HepG2 (cell line): ENCODE measurements around the gene RPL3. TPM values are rescaled to one million over a fixed set of nuclear protein-coding genes. Genes with fewer than 3 reads are reported as not detected.

Source experiments
- CENPX ChIP-seq: sonication (generic); formaldehyde crosslinking; IDR thresholded peaks from 2 replicates; pipeline ENCODE4 v1.9.0; 2021; ENCODE audit warnings: mild to moderate bottlenecking, missing genetic modification reagents, moderate library complexity
- HOXD1 ChIP-seq: sonication (generic); formaldehyde crosslinking; IDR thresholded peaks from 2 replicates; pipeline ENCODE4 v1.5.0; 2020; ENCODE audit warnings: missing genetic modification reagents
- KLF11 ChIP-seq: IDR thresholded peaks from 2 replicates; pipeline ENCODE4 v1.6.1; 2016; ENCODE audit warnings: missing compliant biosample characterization
- LCORL ChIP-seq, 2 experiments: fragments of 450-650 bp in 1 of 2; sonication (generic) in 1 of 2; formaldehyde crosslinking in 1 of 2; IDR thresholded peaks; 2 replicates each; pipeline versions ENCODE4 v1.5.0 to v1.6.1; 2017 to 2020; ENCODE audit warnings: antibody characterized with exemption in 1 of 2, missing genetic modification reagents in 1 of 2
- SMAD1 ChIP-seq: sonication (generic); formaldehyde crosslinking; IDR thresholded peaks from 2 replicates; pipeline ENCODE4 v1.4.0; 2020; ENCODE audit warnings: missing genetic modification reagents, low read depth, mild to moderate bottlenecking, borderline replicate concordance
- SNAPC2 ChIP-seq: sonication (generic); formaldehyde crosslinking; IDR thresholded peaks from 2 replicates; pipeline ENCODE4 v1.8.1; 2022; ENCODE audit warnings: mild to moderate bottlenecking, missing genetic modification reagents
- SP1 ChIP-seq, 2 experiments: fragments of 450-650 bp in 1 of 2; sonication (generic) in 1 of 2; formaldehyde crosslinking in 1 of 2; IDR thresholded peaks; 2 replicates each; pipeline versions ENCODE4 v1.4.0 to v1.6.1; 2016 to 2020; ENCODE audit warnings: missing genetic modification reagents in 1 of 2
- ZBTB8A ChIP-seq: sonication (generic); formaldehyde crosslinking; IDR thresholded peaks from 2 replicates; pipeline ENCODE4 v1.4.0; 2020; ENCODE audit warnings: mild to moderate bottlenecking, low read depth, missing genetic modification reagents, borderline replicate concordance
- ZNF335 ChIP-seq: sonication (generic); formaldehyde crosslinking; IDR thresholded peaks from 2 replicates; pipeline ENCODE4 v1.4.0; 2020; ENCODE audit warnings: missing genetic modification reagents
- ZNF644 ChIP-seq: IDR thresholded peaks from 2 replicates; pipeline ENCODE4 v1.6.1; 2016; ENCODE audit warnings: low read depth
- ZNF674 ChIP-seq: sonication (generic); formaldehyde crosslinking; IDR thresholded peaks from 2 replicates; pipeline ENCODE4 v1.5.0; 2020; ENCODE audit warnings: low read depth, mild to moderate bottlenecking, missing genetic modification reagents
- polyA plus RNA-seq, 8 experiments: library from polyadenylated mRNA; depleted of rRNA in 3 of 8; stranded (reverse) in 7 of 8; unstranded in 1 of 8; fragments of >200 nt; fragmentation: Illumina TruSeq in 4 of 8; extraction: Trizol in 4 of 8; gene quantifications; 2 replicates each; pipeline versions ENCODE4 v1.2.1 to v1.2.3, GENCODE V29; 2011 to 2016; ENCODE audit warnings: low read depth in 4 of 8, missing spikeins in 1 of 8, mixed read lengths in 1 of 8; ENCODE audit not compliant: insufficient read depth in 1 of 8
- total RNA-seq, 5 experiments: library from RNA; depleted of rRNA; stranded (reverse); fragments of >200 nt; fragmentation: Illumina TruSeq; extraction: Trizol; gene quantifications; 2 replicates each; pipeline ENCODE4 v1.2.3, GENCODE V29; 2016; ENCODE audit warnings: low read depth in 1 of 5
- TF ChIP-seq, protein P1 (sequence below), 2 experiments: fragments of 450-650 bp in 1 of 2; sonication (generic) in 1 of 2; formaldehyde crosslinking; IDR thresholded peaks; 2 replicates each; pipeline versions ENCODE4 v1.5.0 to v1.8.0; 2020 to 2022; ENCODE audit warnings: mild to moderate bottlenecking in 1 of 2, missing genetic modification reagents in 1 of 2
- TF ChIP-seq, protein P2 (sequence below): sonication (generic); formaldehyde crosslinking; IDR thresholded peaks from 2 replicates; pipeline ENCODE4 v1.4.0; 2020; ENCODE audit warnings: mild to moderate bottlenecking, missing genetic modification reagents
- TF ChIP-seq, protein P3 (sequence below): sonication (generic); formaldehyde crosslinking; conservative IDR thresholded peaks from 2 replicates; pipeline ENCODE4 v1.8.0; 2022; ENCODE audit warnings: mild to moderate bottlenecking, moderate library complexity, missing genetic modification reagents

RPL3 gene
- total and polyA plus RNA-seq, 2 of the 13 experiments (the other 11 are each of a cell fraction or from before 2014, with no cell fraction given): 1,051 to 3,279 TPM

DNA sequence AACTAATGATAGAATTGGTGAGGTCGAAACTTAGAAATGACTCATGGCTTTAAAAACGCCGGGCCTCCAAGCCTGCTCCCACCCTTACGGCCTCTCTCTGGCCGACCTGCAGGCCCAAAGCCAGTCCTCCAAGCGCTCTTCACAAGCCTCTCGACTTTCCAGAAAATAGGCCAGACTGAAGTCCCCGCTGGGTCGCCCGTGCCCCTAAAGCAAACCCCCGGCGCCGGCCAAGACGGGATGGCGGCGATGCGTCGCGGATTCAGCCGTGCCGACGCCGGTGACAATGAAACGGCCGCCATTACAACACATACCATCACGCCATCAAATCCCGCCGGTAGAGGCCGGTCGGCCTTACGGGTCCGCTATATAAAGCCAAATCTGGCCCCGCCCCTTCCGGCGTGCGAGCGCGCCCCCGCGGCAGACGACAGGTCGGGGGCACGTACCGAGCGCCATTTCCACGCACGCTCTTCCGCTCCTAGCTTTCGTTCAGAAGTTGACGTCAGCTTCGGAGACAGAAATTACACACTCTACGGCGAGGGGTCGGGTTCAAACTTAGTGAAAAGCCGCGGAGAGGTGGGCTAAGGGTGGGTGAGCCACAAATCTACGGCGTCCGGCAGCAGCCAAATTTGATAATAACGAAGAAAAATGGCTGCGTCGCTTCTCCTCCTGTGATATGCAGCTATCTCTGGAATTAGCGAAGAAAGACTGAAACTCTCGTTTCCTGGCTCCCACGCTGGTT is at the start of gene RPL3 (continued):
- TF ChIP-seq SMAD1 (CRISPR knock-in tag) (0 out of 2 replicates have a peak, but pooled peaks have one; percentile 25), HOXD1 (CRISPR knock-in tag) (no peak; the same call in 1 of the 2 replicates), LCORL (IDR thresholded peaks at IDR 0.05) (no peak), LCORL (CRISPR knock-in tag; IDR thresholded peaks at IDR 0.05) (peak; percentile 79), ZNF674 (CRISPR knock-in tag) (peak; percentile 66; the same call in 1 of the 2 replicates), SP1 (IDR thresholded peaks at IDR 0.05) (no peak), SP1 (CRISPR knock-in tag; IDR thresholded peaks at IDR 0.05) (peak; percentile 96), CENPX (CRISPR knock-in tag) (no peak), ZNF644 (CRISPR knock-in tag) (no peak), ZNF335 (CRISPR knock-in tag) (0 out of 2 replicates have a peak, but pooled peaks have one; percentile 16), SNAPC2 (CRISPR knock-in tag) (no peak), KLF11 (CRISPR knock-in tag) (no peak), ZBTB8A (CRISPR knock-in tag) (no peak)
- TF ChIP-seq, protein P1, sequence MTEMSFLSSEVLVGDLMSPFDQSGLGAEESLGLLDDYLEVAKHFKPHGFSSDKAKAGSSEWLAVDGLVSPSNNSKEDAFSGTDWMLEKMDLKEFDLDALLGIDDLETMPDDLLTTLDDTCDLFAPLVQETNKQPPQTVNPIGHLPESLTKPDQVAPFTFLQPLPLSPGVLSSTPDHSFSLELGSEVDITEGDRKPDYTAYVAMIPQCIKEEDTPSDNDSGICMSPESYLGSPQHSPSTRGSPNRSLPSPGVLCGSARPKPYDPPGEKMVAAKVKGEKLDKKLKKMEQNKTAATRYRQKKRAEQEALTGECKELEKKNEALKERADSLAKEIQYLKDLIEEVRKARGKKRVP (CRISPR knock-in tag; IDR thresholded peaks at IDR 0.05): peak in 1 of 2 experiments; percentile 86; a peak in 2 of 4 replicates
- TF ChIP-seq, protein P2, sequence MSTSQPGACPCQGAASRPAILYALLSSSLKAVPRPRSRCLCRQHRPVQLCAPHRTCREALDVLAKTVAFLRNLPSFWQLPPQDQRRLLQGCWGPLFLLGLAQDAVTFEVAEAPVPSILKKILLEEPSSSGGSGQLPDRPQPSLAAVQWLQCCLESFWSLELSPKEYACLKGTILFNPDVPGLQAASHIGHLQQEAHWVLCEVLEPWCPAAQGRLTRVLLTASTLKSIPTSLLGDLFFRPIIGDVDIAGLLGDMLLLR (CRISPR knock-in tag): peak; percentile 52; the same call in 1 of the 2 replicates
- TF ChIP-seq, protein P3, sequence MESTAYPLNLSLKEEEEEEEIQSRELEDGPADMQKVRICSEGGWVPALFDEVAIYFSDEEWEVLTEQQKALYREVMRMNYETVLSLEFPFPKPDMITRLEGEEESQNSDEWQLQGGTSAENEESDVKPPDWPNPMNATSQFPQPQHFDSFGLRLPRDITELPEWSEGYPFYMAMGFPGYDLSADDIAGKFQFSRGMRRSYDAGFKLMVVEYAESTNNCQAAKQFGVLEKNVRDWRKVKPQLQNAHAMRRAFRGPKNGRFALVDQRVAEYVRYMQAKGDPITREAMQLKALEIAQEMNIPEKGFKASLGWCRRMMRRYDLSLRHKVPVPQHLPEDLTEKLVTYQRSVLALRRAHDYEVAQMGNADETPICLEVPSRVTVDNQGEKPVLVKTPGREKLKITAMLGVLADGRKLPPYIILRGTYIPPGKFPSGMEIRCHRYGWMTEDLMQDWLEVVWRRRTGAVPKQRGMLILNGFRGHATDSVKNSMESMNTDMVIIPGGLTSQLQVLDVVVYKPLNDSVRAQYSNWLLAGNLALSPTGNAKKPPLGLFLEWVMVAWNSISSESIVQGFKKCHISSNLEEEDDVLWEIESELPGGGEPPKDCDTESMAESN (CRISPR knock-in tag): no peak; the same call in 1 of the 2 replicates
